ENCODE data around the gene RAVER1. TPM values are rescaled to one million over a fixed set of nuclear protein-coding genes. Genes with fewer than 3 reads are reported as not detected.

RAVER1 gene
- total and polyA plus RNA-seq, 9 of the 15 experiments (the other 6 are each of a cell fraction or from before 2014, with no cell fraction given): 0.06 to 113 (median 7.0) TPM

DNA sequence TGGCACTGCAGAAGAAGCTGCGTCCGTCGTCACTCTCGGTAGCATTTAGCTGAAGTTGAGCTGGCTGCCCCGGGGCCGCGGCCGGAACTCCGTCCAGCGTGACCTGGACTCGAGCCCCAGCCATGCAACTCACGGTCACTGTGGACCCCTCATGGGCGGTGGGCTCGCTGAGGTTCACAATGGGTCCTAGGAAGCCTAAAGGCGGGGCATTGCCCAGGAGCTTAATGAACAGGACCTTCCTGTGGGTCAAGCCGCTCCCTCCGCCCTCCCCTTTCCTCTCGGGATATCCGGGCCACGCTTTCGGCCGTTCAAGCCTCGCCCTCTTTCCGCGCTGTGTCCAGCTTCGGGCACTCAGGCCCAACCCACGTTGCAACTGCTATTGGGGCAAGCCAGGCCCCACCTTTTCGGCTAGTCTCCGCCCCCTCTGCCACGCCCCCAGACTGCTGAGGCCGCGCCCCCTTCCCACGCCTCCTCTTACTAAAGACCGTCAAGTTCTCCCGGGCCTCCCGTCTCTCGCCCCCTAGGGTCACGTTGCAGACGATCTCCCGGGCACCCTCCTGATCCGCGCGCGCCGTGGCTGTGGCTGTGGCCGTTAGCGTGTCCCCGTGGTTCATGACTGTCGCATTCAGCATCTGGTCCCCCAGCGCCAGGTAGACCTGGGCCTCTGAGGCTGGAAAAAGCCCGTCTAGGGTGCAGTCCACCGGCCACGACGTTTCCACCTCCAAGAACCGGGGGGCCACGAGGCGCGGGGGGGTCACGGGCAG is 1.4 kb upstream of the RAVER1 start (continued):
- TF ChIP-seq, protein P1, sequence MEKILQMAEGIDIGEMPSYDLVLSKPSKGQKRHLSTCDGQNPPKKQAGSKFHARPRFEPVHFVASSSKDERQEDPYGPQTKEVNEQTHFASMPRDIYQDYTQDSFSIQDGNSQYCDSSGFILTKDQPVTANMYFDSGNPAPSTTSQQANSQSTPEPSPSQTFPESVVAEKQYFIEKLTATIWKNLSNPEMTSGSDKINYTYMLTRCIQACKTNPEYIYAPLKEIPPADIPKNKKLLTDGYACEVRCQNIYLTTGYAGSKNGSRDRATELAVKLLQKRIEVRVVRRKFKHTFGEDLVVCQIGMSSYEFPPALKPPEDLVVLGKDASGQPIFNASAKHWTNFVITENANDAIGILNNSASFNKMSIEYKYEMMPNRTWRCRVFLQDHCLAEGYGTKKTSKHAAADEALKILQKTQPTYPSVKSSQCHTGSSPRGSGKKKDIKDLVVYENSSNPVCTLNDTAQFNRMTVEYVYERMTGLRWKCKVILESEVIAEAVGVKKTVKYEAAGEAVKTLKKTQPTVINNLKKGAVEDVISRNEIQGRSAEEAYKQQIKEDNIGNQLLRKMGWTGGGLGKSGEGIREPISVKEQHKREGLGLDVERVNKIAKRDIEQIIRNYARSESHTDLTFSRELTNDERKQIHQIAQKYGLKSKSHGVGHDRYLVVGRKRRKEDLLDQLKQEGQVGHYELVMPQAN (IDR thresholded peaks at IDR 0.05; ENCODE audit: borderline replicate concordance): peak; percentile 62; the same call in 1 of the 2 replicates
- TF ChIP-seq ELF4 (CRISPR knock-in tag; IDR thresholded peaks at IDR 0.05): no peak
- TF ChIP-seq SIN3B (IDR thresholded peaks at IDR 0.05; ENCODE audit: low read depth): no peak
- no peak for TF ChIP-seq ZFP36 (IDR thresholded peaks at IDR 0.05; ENCODE audit: low read depth, low read length, partially characterized antibody)
- TF ChIP-seq HMG20B (CRISPR knock-in tag; IDR thresholded peaks at IDR 0.05): no peak
- TF ChIP-seq CSDE1 (IDR thresholded peaks at IDR 0.05): no peak
- TF ChIP-seq, protein P2, sequence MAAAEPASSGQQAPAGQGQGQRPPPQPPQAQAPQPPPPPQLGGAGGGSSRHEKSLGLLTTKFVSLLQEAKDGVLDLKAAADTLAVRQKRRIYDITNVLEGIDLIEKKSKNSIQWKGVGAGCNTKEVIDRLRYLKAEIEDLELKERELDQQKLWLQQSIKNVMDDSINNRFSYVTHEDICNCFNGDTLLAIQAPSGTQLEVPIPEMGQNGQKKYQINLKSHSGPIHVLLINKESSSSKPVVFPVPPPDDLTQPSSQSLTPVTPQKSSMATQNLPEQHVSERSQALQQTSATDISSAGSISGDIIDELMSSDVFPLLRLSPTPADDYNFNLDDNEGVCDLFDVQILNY (CRISPR knock-in tag; IDR thresholded peaks at IDR 0.05): no peak
- TF ChIP-seq, protein P3, sequence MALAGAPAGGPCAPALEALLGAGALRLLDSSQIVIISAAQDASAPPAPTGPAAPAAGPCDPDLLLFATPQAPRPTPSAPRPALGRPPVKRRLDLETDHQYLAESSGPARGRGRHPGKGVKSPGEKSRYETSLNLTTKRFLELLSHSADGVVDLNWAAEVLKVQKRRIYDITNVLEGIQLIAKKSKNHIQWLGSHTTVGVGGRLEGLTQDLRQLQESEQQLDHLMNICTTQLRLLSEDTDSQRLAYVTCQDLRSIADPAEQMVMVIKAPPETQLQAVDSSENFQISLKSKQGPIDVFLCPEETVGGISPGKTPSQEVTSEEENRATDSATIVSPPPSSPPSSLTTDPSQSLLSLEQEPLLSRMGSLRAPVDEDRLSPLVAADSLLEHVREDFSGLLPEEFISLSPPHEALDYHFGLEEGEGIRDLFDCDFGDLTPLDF (CRISPR knock-in tag; IDR thresholded peaks at IDR 0.05): 0 out of 2 replicates have a peak, but pooled peaks have one; percentile 11
- TF ChIP-seq NCOA1 (IDR thresholded peaks at IDR 0.05; ENCODE audit: low read depth): no peak; the same call in 1 of the 2 replicates
- no peak for TF ChIP-seq ZNF41 (CRISPR knock-in tag; conservative IDR thresholded peaks at IDR 0.05)
- TF ChIP-seq BCOR (IDR thresholded peaks at IDR 0.05): no peak
- no peak for TF ChIP-seq FUS (optimal IDR thresholded peaks at IDR 0.05; ENCODE audit: low read depth, low read length)
- TF ChIP-seq, protein P4, sequence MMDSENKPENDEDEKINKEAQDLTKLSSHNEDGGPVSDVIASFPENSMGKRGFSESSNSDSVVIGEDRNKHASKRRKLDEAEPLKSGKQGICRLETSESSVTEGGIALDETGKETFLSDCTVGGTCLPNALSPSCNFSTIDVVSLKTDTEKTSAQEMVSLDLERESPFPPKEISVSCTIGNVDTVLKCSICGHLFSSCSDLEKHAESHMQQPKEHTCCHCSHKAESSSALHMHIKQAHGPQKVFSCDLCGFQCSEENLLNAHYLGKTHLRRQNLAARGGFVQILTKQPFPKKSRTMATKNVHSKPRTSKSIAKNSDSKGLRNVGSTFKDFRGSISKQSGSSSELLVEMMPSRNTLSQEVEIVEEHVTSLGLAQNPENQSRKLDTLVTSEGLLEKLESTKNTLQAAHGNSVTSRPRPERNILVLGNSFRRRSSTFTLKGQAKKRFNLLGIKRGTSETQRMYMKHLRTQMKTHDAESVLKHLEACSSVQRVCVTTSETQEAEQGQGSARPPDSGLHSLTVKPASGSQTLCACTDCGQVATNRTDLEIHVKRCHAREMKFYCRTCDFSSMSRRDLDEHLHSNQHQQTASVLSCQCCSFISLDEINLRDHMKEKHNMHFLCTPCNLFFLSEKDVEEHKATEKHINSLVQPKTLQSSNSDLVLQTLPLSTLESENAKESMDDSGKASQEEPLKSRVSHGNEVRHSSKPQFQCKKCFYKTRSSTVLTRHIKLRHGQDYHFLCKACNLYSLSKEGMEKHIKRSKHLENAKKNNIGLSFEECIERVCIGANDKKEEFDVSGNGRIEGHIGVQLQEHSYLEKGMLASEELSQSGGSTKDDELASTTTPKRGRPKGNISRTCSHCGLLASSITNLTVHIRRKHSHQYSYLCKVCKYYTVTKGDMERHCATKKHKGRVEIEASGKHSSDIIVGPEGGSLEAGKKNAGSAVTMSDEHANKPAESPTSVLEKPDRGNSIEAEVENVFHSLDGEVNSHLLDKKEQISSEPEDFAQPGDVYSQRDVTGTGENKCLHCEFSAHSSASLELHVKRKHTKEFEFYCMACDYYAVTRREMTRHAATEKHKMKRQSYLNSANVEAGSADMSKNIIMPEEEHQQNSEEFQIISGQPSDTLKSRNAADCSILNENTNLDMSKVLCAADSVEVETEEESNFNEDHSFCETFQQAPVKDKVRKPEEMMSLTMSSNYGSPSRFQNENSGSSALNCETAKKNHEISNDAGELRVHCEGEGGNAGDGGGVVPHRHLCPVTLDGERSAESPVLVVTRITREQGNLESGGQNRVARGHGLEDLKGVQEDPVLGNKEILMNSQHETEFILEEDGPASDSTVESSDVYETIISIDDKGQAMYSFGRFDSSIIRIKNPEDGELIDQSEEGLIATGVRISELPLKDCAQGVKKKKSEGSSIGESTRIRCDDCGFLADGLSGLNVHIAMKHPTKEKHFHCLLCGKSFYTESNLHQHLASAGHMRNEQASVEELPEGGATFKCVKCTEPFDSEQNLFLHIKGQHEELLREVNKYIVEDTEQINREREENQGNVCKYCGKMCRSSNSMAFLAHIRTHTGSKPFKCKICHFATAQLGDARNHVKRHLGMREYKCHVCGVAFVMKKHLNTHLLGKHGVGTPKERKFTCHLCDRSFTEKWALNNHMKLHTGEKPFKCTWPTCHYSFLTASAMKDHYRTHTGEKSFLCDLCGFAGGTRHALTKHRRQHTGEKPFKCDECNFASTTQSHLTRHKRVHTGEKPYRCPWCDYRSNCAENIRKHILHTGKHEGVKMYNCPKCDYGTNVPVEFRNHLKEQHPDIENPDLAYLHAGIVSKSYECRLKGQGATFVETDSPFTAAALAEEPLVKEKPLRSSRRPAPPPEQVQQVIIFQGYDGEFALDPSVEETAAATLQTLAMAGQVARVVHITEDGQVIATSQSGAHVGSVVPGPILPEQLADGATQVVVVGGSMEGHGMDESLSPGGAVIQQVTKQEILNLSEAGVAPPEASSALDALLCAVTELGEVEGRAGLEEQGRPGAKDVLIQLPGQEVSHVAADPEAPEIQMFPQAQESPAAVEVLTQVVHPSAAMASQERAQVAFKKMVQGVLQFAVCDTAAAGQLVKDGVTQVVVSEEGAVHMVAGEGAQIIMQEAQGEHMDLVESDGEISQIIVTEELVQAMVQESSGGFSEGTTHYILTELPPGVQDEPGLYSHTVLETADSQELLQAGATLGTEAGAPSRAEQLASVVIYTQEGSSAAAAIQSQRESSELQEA (IDR thresholded peaks at IDR 0.05; ENCODE audit: low read depth): no peak
- no peak for TF ChIP-seq ZBTB1 (CRISPR knock-in tag; IDR thresholded peaks at IDR 0.05; ENCODE audit: borderline replicate concordance, low read depth)
- peak; percentile 55 to 88; a peak in 2 of 4 replicates for TF ChIP-seq SIN3A (IDR thresholded peaks at IDR 0.05; ENCODE audit: borderline replicate concordance in 2 of 2, control insufficient read depth in 1 of 2, low read depth in 2 of 2, low read length in 2 of 2)
- TF ChIP-seq RHOXF2B (CRISPR knock-in tag; conservative IDR thresholded peaks at IDR 0.05): no peak

Measured in K562 (cell line).